Ovary (tissue), 9 donors: ENCODE measurements around the gene ANKRD26. TPM values are rescaled to one million over a fixed set of nuclear protein-coding genes. Genes with fewer than 3 reads are reported as not detected.

Experiments
- DNase-seq, 5 donors: peaks; one replicate each; pipeline ENCODE4 v3.0.0-alpha.2; 2019 to 2020
- H3K27ac ChIP-seq, 2 donors: fragments of 200-600 bp; one replicate each; pipeline versions ENCODE4 v1.5.1 to v1.8.0; 2019 to 2022
- H3K27me3 ChIP-seq: fragments of 200-600 bp; one replicate; pipeline ENCODE4 v1.8.0; 2022
- H3K36me3 ChIP-seq: fragments of 200-600 bp; sonication (generic); one replicate; pipeline ENCODE4 v1.5.1; 2019
- H3K4me1 ChIP-seq: one replicate; pipeline ENCODE4 v1.8.1; 2013; ENCODE audit warnings: mild to moderate bottlenecking, moderate library complexity; ENCODE audit not compliant: insufficient read depth
- H3K4me3 ChIP-seq: fragments of 200-600 bp; sonication (generic); one replicate; pipeline ENCODE4 v1.5.1; 2017
- H3K9me3 ChIP-seq, 2 donors: fragments of 200-600 bp in 1 of 2; sonication (generic) in 1 of 2; one replicate each; pipeline versions ENCODE4 v1.5.1 to v1.8.1; 2013 to 2019; ENCODE audit warnings: mild to moderate bottlenecking in 1 of 2, moderate library complexity in 1 of 2
- EP300 ChIP-seq: sonication (generic); formaldehyde crosslinking; IDR thresholded peaks from one replicate; pipeline ENCODE4 v1.6.1; 2017; ENCODE audit warnings: antibody characterized with exemption
- POLR2A ChIP-seq: fragments of 450-650 bp; IDR thresholded peaks from one replicate; pipeline ENCODE4 v1.6.1; 2017; ENCODE audit warnings: antibody characterized with exemption, mild to moderate bottlenecking, moderate library complexity
- WGBS, 3 donors: extraction: QIAGEN DNeasy Blood & Tissue Kit in 1 of 3; methylation state at CpG; one replicate each; pipeline versions ENCODE4 v1.1.5 to v1.1.7; 2013 to 2017; 5-methylcytosine and 5-hydroxymethylcytosine counted together
- intact Hi-C, 4 donors: fragments of 100-400 bp; cut with DNase I; formaldehyde crosslinking; loops; one replicate each; pipeline versions ENCODE4 v1.11.0 to v1.15.1; 2022 to 2023
- polyA plus RNA-seq, 2 donors: library from polyadenylated mRNA; stranded (reverse); fragments of 200-250 nt in 1 of 2; fragments of 350-450 nt in 1 of 2; fragmentation: Illumina TruSeq in 1 of 2; extraction: RNeasy Lipid Tissue Mini Kit (QIAGEN cat#74804) in 1 of 2; gene quantifications; one replicate each; pipeline ENCODE4 v1.2.3, GENCODE V29; 2013 to 2014
- total RNA-seq, 7 donors: library from RNA; depleted of rRNA in 2 of 7; stranded (reverse); fragments of >200 nt in 2 of 7; fragmentation: NEBNext Ultra II Directional in 3 of 7; extraction: Animal tissue kit (Norgen Biotek cat#: 25700) in 3 of 7; gene quantifications; one replicate each; pipeline versions ENCODE4 v1.1.0 to v1.2.4, GENCODE V29; 2016 to 2023
- TF ChIP-seq, protein P1 (sequence below), 3 donors: fragments of 450-650 bp in 2 of 3; fragments of 200-600 bp in 1 of 3; IDR thresholded peaks; one replicate each; pipeline versions ENCODE4 v1.5.1 to v1.8.0; 2016 to 2022; ENCODE audit warnings: antibody characterized with exemption in 3 of 3, mild to moderate bottlenecking in 1 of 3
- donor health status: DM: no; HTN: no; CAD: no; lungs with moderate emphysema.
- donor health status: DM: no; HTN: no; CAD: no.
- donor health status: Bipolar disorder and iron deficiency.
- donor health status: DM: yes; HTN: yes; CAD: no.
- donor health status: DM: no; HTN: no; CAD: no.
- donor health status: DM: yes; HTN: yes; CAD: no.

ANKRD26 gene
- total and polyA plus RNA-seq, 9 donors, result 2.2 to 12.1 (median 8.2) TPM

DNA sequence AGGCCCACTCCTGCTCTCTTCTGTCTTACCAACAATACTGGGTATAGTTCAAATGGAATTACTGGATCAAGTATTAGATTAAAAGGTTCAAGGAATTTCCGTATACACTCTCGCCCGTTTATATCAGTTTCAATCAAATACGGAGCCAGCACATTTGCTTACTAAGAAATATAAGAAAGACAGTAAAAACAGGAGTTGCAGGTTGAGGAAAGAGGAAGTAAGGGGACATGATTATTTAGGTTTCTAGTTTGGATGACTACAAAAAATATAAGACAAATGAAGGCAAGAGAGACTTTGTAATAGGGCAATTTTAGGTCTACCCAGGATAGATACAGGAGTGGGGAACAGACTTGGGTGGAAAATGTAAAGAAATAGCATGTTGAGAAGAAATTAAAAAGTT lies 129.6 kb downstream of the ANKRD26 start:
- intact Hi-C loops, result no loop called here
- no peak for TF ChIP-seq EP300
- TF ChIP-seq, protein P1, sequence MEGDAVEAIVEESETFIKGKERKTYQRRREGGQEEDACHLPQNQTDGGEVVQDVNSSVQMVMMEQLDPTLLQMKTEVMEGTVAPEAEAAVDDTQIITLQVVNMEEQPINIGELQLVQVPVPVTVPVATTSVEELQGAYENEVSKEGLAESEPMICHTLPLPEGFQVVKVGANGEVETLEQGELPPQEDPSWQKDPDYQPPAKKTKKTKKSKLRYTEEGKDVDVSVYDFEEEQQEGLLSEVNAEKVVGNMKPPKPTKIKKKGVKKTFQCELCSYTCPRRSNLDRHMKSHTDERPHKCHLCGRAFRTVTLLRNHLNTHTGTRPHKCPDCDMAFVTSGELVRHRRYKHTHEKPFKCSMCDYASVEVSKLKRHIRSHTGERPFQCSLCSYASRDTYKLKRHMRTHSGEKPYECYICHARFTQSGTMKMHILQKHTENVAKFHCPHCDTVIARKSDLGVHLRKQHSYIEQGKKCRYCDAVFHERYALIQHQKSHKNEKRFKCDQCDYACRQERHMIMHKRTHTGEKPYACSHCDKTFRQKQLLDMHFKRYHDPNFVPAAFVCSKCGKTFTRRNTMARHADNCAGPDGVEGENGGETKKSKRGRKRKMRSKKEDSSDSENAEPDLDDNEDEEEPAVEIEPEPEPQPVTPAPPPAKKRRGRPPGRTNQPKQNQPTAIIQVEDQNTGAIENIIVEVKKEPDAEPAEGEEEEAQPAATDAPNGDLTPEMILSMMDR (IDR thresholded peaks at IDR 0.05), result no peak
- TF ChIP-seq POLR2A, result no peak
- Histone ChIP-seq H3K27ac (no peak overlapping the region), H3K4me3 (no peak overlapping the region), H3K27me3 (no peaks in the 10 kb centered on the region), H3K36me3 (no peaks in the 10 kb centered on the region), H3K4me1 (no peaks in the 10 kb centered on the region), H3K9me3 (no peaks in the 10 kb centered on the region)
- WGBS, 3 donors, result 92 to 97% (median 96%) methylated on average over 4 of the region's 4 CpGs
- no peak for DNase-seq

DNA sequence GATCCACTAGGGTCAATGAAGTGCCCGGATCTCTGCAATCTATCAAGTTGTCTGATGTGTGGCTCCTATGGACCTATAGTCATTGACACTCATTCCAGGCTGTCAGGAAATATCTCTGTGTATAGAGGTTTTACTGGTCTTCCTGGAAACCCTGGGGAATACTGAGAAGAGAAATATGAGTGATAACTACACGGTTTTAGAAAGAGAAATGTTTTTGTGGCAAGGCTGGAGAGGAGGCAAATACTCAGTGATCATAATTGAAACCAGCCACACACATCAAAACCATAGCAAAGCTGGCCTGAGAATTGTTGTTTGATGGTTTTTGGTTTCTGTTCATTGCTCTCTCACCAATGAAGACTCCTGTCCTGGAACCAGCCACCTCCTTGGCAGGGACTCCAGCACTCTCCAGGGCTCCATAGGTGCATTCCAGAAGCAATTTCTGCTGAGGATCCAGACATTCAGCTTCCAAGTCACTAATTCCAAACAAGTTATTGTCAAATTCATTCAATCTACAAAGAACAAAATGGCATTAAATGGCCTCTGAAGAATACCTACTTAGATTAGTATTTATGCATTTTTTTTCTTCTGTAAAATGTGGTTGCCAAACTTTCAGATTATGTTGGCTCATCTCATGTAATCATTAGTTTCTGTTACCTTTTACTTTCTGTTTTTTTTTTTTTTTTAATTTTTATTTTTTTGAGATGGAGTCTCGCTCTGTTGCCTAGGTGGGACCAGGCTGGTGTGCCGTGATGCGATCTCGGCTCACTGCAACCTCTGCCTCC lies 131.0 kb downstream of the ANKRD26 start:
- H3K4me1 ChIP-seq, result no peaks in the 10 kb centered on the region
- no peak overlapping the region for H3K27ac ChIP-seq
- TF ChIP-seq, protein P1 (IDR thresholded peaks at IDR 0.05), result no peak
- TF ChIP-seq EP300 (no peak), POLR2A (no peak)
- intact Hi-C loops, result no loop called here
- no peak for DNase-seq
- H3K36me3 ChIP-seq, result no peaks in the 10 kb centered on the region
- WGBS, 3 donors, result 83 to 89% (median 86%) methylated on average over 6 of the region's 6 CpGs
- H3K9me3 ChIP-seq, result no peaks in the 10 kb centered on the region
- no peaks in the 10 kb centered on the region for H3K27me3 ChIP-seq
- no peak overlapping the region for H3K4me3 ChIP-seq

DNA sequence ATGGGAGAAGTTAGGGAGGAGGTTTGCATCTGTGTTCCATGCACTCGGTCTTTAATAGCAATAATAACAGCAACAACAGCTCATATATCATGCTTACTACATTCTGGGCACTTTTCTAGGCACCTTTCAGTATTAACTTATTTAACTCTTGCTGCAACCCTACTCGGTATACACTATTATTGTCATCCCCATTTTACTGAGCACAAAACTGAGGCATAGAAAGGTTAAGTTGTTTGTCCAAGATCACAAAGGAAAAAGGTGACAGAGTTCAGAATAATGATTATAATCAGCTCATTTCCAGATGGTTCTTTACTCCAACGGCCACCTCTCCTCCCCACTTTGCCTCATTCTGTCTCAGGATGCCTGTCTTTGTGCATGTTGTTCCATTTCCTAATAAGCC lies 137.5 kb downstream of the ANKRD26 start:
- TF ChIP-seq, protein P1 (IDR thresholded peaks at IDR 0.05), result no peak
- TF ChIP-seq EP300, result no peak
- TF ChIP-seq POLR2A, result no peak
- no peak overlapping the region for H3K4me3 ChIP-seq
- no peaks in the 10 kb centered on the region for H3K36me3 ChIP-seq
- intact Hi-C loops, result no loop called here
- H3K9me3 ChIP-seq, result no peaks in the 10 kb centered on the region
- H3K27ac ChIP-seq, result no peak overlapping the region
- WGBS, 3 donors, result 63 to 76% (median 70%) methylated on average over 3 of the region's 3 CpGs
- no peaks in the 10 kb centered on the region for H3K4me1 ChIP-seq
- no peak for DNase-seq
- H3K27me3 ChIP-seq, result no peaks in the 10 kb centered on the region

DNA sequence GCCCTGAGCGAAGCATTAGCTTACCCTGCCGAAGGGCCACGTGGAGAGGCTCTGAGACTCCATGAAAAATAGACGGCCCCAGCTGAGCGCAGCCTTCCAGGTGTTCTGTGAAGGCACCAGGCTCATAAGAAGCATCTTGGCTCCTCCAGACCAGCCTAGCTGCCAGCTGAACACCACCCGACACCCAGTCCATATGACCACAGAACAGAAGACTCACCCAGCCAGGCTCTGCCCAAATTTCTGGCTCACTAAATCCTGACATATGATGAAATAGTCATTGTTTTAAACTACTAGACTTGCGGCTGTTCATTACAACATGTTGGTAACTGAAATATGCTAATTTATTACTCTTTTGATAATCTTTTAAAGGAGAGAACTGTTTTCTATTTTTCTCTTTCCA lies 140.0 kb downstream of the ANKRD26 start:
- Histone ChIP-seq H3K36me3 (no peaks in the 10 kb centered on the region), H3K9me3 (no peaks in the 10 kb centered on the region), H3K4me3 (no peak overlapping the region), H3K4me1 (no peaks in the 10 kb centered on the region), H3K27me3 (no peaks in the 10 kb centered on the region), H3K27ac (no peak overlapping the region)
- intact Hi-C loops, result no loop called here
- 86 to 89% (median 87%) methylated on average over 7 of the region's 7 CpGs for WGBS, 3 donors
- no peak for DNase-seq
- TF ChIP-seq, protein P1 (IDR thresholded peaks at IDR 0.05), result no peak
- TF ChIP-seq EP300, result no peak
- no peak for TF ChIP-seq POLR2A
